ENCODE data around the gene MUC5AC.

DNA sequence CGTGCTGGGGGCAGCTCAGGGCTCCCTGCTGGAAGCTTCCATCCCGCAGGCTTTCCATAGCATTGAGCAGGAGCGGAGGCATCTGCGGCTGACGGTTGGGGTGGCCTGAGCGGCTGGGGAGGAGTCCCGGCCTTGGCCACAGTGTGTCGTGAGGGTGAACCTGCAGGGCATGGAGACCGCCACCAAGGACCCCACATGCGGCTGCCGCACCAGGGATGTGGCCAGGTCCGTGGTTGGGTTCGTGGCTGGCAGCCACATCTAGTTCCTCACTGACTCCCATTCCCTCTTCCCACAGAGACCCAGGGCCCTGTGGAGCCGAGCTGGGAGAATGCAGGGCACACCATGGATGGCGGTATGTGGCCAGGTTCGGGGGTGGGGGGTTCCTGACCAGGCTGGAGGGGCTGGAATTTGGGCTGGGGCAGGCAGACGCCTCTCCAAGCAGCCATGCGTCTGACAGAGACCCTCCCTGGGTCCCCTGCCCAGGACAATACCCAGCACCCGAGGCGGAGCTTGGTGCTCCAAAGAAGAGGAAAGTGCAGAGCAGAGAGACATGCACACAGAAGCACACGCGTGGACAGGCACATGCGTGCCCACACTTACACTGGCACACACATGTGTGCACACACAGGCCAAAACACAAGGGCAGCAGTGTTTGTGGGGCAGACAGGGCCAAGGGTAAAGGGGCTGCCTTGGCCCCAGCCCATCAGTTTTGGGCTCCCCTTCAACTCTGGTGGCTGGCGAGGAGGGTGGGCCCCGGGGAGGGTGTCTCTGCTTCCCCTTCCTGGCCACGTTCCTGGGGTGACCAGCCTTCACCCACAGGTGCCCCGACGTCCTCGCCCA is 67.9 kb downstream of the MUC5AC start:
- TF ChIP-seq, protein P1, sequence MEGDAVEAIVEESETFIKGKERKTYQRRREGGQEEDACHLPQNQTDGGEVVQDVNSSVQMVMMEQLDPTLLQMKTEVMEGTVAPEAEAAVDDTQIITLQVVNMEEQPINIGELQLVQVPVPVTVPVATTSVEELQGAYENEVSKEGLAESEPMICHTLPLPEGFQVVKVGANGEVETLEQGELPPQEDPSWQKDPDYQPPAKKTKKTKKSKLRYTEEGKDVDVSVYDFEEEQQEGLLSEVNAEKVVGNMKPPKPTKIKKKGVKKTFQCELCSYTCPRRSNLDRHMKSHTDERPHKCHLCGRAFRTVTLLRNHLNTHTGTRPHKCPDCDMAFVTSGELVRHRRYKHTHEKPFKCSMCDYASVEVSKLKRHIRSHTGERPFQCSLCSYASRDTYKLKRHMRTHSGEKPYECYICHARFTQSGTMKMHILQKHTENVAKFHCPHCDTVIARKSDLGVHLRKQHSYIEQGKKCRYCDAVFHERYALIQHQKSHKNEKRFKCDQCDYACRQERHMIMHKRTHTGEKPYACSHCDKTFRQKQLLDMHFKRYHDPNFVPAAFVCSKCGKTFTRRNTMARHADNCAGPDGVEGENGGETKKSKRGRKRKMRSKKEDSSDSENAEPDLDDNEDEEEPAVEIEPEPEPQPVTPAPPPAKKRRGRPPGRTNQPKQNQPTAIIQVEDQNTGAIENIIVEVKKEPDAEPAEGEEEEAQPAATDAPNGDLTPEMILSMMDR (IDR thresholded peaks at IDR 0.05), result no peak
- TF ChIP-seq POLR2A (IDR thresholded peaks at IDR 0.05), result no peak

All from heart left ventricle (tissue), 13 donors.